Bronchial epithelial cell (primary cell): ENCODE data around the gene DZIP1. TPM values are rescaled to one million over a fixed set of nuclear protein-coding genes. Genes with fewer than 3 reads are reported as not detected.
"Not testable (repeated sequence)": the region's sequence is repeated elsewhere in the genome, so short reads cannot be mapped to it uniquely, and the experiment has no call there.

ENCODE experiments used
- DNase-seq: peaks from one replicate; pipeline ENCODE4 v3.0.0-alpha.2; 2010; ENCODE audit warnings: low read depth
- FAIRE-seq: peaks from 2 replicates; lab custom pipeline; 2011; peaks lifted over from hg19 to GRCh38; lab: Jason Lieb, UNC
- H3K27me3 ChIP-seq: 2 replicates; pipeline ENCODE4 v1.5.1; 2011; ENCODE audit warnings: low read length; ENCODE audit not compliant: control insufficient read depth, insufficient read depth
- H3K36me3 ChIP-seq: 2 replicates; pipeline ENCODE4 v1.5.1; 2011; ENCODE audit warnings: low read length; ENCODE audit not compliant: control insufficient read depth, insufficient read depth
- H3K4me3 ChIP-seq: 2 replicates; pipeline ENCODE4 v1.5.1; 2011; ENCODE audit warnings: mild to moderate bottlenecking, low read depth, low read length, control low read depth
- CTCF ChIP-seq: IDR thresholded peaks from 2 replicates; pipeline ENCODE4 v1.5.1; 2011; ENCODE audit warnings: mild to moderate bottlenecking, moderate library complexity, low read length, control low read depth, inconsistent platforms; ENCODE audit not compliant: insufficient read depth, severe bottlenecking
- total RNA-seq: library from RNA; depleted of rRNA; stranded (reverse); fragments of >200 nt; gene quantifications from 2 replicates; pipeline ENCODE4 v1.2.1, GENCODE V29; 2014

The DZIP1 gene
- total RNA-seq, 1 donor from 2014 or later = 0.79 TPM

- no peak for DNase-seq
- TF ChIP-seq CTCF = no peak
- H3K4me3 ChIP-seq = no peak overlapping the region
- H3K27me3 ChIP-seq = no peaks in the 10 kb centered on the region
- H3K36me3 ChIP-seq = no peaks in the 10 kb centered on the region
- FAIRE-seq = no peak
These were observed 34.5 kb upstream of the DZIP1 start for GRCh38 chr13:95678967-95679366.

DNA sequence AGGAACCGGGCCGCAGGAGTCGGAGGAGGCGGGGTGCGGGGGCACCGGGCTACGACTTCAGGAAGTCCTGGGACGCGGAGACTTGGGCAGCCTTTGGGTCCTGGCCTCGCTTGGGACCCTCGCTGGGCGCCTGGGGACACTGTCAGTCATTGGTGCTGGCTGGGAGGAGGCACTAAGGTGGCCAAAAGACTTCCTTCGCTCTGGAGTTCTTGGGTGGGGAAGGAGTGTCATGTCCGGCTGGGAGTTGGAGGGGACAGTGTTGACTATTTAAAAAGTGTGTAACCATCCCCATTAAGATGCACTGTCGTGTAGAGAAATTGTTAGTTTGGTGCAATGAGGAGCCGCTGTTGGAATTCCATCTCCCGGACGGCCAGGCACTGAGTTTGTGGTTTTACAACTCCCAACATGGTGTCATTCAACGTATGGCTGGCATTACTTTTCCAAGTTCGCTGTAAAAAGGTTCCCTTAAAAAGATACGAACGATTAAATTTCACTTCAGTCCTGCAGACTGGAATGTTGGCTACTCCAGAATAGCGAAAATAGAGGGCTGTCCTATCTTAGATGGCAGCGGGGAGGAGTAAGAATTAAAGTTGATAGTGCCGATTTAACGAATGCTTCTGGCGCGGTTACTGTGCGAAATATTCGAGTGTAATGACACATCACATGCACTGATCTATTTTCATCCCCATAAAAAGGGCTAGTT lies 33.2 kb upstream of the DZIP1 start:
- Histone ChIP-seq H3K36me3 (no peaks in the 10 kb centered on the region), H3K27me3 (no peaks in the 10 kb centered on the region), H3K4me3 (peak overlapping the region; percentile 73)
- FAIRE-seq = no peak
- DNase-seq = peak; percentile 32
- TF ChIP-seq CTCF = no peak

DNA sequence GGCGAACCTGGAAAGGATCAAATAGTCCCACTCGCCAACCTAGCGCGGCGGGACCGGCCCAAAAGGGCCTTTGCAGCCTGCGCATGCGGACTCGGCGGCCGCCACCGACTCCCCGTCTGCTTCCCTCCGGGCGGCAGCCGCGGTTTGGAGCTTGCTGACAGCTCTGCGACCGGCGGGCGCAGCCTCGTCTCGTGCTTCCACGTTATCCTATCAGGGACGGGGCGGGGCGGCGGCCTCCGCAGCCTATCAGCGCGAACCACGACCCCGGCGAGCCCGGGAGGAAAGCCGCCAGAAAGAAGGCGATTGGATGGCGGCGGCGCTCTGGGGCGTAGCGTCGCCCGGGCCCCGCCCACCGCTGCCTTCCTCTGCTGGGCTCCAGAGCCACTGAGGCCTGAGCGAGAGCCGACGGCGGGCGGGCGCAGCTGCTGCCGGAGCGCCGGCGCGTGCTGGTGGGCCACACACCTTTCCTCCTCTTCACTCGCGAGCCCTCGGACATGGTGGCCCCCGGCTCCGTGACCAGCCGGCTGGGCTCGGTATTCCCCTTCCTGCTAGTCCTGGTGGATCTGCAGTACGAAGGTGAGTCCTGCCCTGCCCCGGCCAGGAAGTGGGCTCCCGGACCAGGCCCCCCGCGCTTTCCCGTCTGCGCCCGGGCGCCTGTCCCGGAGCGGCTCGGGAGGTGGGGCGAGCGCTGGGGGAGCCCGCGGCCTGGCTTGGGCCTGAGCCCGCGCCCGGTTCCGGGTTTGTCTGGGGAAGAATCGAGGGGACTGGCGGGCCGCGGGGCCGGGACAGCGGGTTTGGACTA lies 32.5 kb upstream of the DZIP1 start, which contains the start of gene DNAJC3:
Gene DNAJC3 (plus strand): TSS at position 378 of the 802 bp plus-strand sequence. CDS start 117 bp downstream, at position 495.
- Histone ChIP-seq H3K27me3 (no peaks in the 10 kb centered on the region), H3K36me3 (no peaks in the 10 kb centered on the region), H3K4me3 (peak within 1 kb of the TSS; percentile 73)
- FAIRE-seq = no peak
- TF ChIP-seq CTCF = no peak
- peak; percentile 91 for DNase-seq

- DNase-seq (peak; percentile 69), FAIRE-seq (no peak)
- TF ChIP-seq CTCF = no peak
- peak overlapping the region; percentile 73 for H3K4me3 ChIP-seq
- H3K36me3 ChIP-seq = no peaks in the 10 kb centered on the region
- no peaks in the 10 kb centered on the region for H3K27me3 ChIP-seq
These were observed 31.7 kb upstream of the DZIP1 start for GRCh38 chr13:95676105-95676761.

GRCh38 chr13:95671597-95671996 lies 27.1 kb upstream of the DZIP1 start:
- H3K36me3 ChIP-seq = no peaks in the 10 kb centered on the region
- DNase-seq = no peak
- no peaks in the 10 kb centered on the region for H3K27me3 ChIP-seq
- H3K4me3 ChIP-seq = no peak overlapping the region
- no peak for FAIRE-seq
- TF ChIP-seq CTCF = no peak

DNA sequence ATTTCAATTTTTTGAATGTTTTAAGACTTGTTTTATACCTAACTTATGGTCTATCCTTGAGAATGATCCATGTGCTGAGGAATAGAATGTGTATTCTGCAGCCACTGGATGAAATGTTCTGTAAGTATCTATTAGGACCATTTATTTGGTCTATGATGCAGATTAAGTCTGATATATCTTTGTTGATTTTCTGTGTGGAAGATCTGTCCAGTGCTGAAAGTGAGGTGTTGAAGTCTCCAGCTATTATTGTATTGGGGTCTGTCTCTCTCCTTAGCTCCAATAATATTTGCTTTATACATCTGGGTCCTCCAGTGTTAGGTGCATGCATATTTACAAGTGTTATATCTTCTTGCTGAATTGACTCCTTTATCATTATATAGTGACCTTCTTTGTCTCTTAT lies 22.7 kb upstream of the DZIP1 start:
- H3K27me3 ChIP-seq, FAIRE-seq, H3K4me3 ChIP-seq, H3K36me3 ChIP-seq, DNase-seq: not testable (repeated sequence)
